GM20000 (cell line): ENCODE data around the gene BDKRB1.

Experiments used
- DNase-seq: peaks from one replicate; pipeline ENCODE4 v3.0.0; 2012; ENCODE audit warnings: low spot score
- CTCF ChIP-seq: IDR thresholded peaks from 2 replicates; pipeline ENCODE4 v1.5.1; 2012; ENCODE audit warnings: mild to moderate bottlenecking, control low read depth; ENCODE audit errors: extremely low read depth, missing control alignments

The BDKRB1 gene

GRCh38 chr14:96273629-96274028 is 17.6 kb downstream of the BDKRB1 start:
- TF ChIP-seq CTCF, result no peak

GRCh38 chr14:96274122-96274521 is 18.1 kb downstream of the BDKRB1 start:
- no peak for DNase-seq
- no peak for TF ChIP-seq CTCF

More at GRCh38 chr14:96273629-96274028, 17.6 kb downstream of the BDKRB1 start:
- DNase-seq, result no peak

GRCh38 chr14:96274543-96274942 is 18.5 kb downstream of the BDKRB1 start:
- DNase-seq, result no peak
- TF ChIP-seq CTCF, result no peak

GRCh38 chr14:96275177-96276112 is 19.4 kb downstream of the BDKRB1 start:
- peak; percentile 88 for TF ChIP-seq CTCF
- DNase-seq, result peak; percentile 76

GRCh38 chr14:96277890-96278289 is 21.9 kb downstream of the BDKRB1 start:
- DNase-seq, result no peak
- no peak for TF ChIP-seq CTCF

- DNase-seq, result no peak
- no peak for TF ChIP-seq CTCF
These were observed 23.6 kb downstream of the BDKRB1 start for GRCh38 chr14:96279564-96279963.

- no peak for DNase-seq
- no peak for TF ChIP-seq CTCF
These were observed 24.1 kb downstream of the BDKRB1 start for GRCh38 chr14:96280104-96280503.
